NAMALWA (cell line): Measurements from ENCODE around the gene PTPN11.
"Not testable (repeated sequence)": the region's sequence is repeated elsewhere in the genome, so short reads cannot be mapped to it uniquely, and the experiment has no call there.

Experiments used
- DNase-seq: peaks from one replicate; pipeline ENCODE4 v3.0.0-alpha.2; 2015; ENCODE audit warnings: low spot score

PTPN11 gene

DNA sequence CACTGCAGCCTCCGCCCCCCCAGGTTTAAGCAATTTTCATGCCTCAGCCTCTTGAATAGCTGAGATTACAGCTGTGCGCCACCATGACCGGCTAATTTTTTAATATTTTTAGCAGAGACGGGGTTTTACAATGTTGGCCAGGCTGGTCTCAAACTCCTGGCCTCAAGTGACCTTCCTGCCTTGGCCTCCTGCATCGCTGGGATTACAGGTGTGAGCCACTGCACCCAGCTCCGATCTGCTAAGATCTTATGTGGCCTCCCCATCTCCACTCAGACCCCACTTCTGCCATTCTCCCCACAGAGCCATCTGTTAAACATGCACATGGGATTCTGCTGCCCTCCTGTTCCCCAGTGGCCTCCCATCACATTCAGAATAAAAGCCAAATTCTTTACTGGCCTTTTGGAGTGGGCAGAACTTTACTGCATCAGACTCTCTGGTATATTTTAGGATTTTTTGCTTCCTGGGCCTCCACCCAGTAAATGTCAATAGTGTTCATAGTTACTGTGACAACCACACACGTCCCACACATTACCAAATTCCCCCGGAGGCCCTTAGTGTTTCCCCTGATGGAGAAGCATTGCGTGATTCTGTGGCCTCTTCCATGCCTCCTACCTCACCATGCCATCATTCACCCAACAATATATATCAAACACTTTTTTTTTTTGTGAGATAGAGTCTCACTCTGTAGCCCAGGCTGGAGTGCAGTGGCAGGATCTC lies 96.3 kb downstream of the PTPN11 start:
- DNase-seq = no peak

GRCh38 chr12:112515868-112516267 lies 97.1 kb downstream of the PTPN11 start:
- DNase-seq = no peak

DNA sequence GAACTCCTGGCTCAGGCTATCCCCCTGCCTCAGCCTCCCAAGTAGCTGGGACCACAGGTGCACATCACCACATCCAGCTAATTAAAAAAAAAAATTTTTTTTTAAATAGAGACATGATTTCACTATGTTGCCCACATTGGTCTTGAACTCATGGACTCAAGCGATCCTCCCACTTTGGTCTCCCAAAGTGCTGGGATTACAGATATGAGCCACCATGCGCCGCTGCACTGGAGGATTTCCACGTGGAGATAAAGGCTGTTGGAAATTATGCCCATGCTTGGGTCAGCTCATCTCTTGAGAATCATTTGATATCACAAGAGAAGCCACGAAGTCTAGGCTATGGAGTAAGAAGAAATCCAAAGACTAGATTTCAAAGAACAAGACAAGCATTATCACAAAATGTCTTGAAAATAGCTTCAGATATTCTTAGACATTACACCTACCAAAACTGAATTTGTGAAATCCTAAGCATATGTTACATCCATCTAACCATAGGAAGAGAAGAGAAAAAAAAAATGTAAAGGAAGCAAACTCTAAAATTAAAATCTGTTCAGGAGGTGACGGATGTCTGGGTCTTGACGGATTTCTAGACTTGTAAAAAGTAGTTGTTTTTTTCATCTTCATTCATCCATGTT lies 99.1 kb downstream of the PTPN11 start:
- DNase-seq = no peak

- DNase-seq = no peak
Observed at GRCh38 chr12:112518365-112518735, 99.6 kb downstream of the PTPN11 start.

DNA sequence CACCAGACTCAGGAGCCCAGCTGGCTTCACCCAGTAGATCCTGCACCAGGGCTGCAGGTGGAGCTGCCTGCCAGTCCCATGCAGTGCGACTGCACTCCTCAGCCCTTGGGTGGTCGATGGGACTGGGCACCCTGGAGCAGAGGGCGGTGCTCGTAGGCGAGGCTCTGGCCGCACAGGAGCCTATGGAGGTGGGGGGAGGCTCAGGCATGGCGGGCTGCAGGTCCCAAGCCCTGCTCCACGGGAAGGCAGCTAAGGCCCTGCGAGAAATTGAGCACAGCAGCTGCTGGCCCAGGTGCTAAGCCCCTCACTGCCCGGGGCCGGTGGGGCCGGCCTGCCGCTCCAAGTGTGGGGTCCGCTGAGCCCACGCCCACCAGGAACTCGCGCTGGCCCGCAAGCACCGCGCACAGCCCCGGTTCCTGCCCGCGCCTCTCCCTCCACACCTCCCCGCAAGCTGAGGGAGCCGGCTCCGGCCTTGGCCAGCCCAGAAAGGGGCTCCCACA lies 101.1 kb downstream of the PTPN11 start:
- DNase-seq = not testable (repeated sequence)

DNA sequence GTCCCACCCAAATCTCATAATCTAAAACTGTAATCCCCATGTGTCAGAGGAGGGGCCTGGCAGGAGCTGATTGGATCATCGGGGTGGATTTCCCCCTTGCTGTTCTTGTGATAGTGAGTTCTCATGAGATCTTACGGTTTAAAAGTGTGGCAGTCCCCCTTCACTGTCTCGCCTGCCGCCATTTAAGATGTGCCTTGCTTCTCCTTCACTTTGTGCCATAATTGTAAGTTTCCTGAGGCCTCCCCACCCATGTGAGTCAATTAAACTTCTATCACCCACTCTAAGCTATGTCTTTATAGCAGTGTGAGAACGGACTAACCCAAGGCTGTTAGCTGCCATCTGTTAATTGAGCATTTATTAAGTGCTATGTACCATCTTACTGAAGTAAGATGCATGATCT lies 105.1 kb downstream of the PTPN11 start:
- DNase-seq = no peak

GRCh38 chr12:112524269-112524668 lies 105.5 kb downstream of the PTPN11 start:
- no peak for DNase-seq

GRCh38 chr12:112524676-112525425 lies 106.1 kb downstream of the PTPN11 start:
- no peak for DNase-seq

GRCh38 chr12:112525426-112525809 lies 106.7 kb downstream of the PTPN11 start:
- no peak for DNase-seq

GRCh38 chr12:112527082-112527481 lies 108.3 kb downstream of the PTPN11 start:
- DNase-seq = no peak

GRCh38 chr12:112527501-112527900 lies 108.8 kb downstream of the PTPN11 start:
- DNase-seq = no peak

DNA sequence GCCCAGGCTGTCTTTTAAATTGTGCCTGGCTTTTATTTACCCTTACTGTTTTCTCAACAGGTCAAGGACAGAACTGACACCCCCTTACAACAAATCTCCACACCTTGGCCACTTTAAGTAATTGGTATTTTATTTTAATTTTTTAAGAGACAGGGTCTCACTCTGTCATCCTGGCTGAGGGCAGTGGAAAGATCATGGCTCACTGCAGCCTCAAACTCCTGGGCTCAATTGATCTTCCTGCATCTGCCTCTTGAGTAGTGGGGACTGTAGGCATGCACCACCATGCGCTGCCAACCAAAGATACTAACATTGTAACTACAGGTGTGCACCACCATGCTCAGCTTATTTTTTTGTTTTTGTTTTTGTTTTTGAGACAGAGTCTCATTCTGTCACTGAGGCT lies 109.8 kb downstream of the PTPN11 start:
- no peak for DNase-seq

- DNase-seq = no peak
Observed at GRCh38 chr12:112530941-112531340, 112.2 kb downstream of the PTPN11 start.

- no peak for DNase-seq
Observed at GRCh38 chr12:112532106-112532505, 113.4 kb downstream of the PTPN11 start.

DNA sequence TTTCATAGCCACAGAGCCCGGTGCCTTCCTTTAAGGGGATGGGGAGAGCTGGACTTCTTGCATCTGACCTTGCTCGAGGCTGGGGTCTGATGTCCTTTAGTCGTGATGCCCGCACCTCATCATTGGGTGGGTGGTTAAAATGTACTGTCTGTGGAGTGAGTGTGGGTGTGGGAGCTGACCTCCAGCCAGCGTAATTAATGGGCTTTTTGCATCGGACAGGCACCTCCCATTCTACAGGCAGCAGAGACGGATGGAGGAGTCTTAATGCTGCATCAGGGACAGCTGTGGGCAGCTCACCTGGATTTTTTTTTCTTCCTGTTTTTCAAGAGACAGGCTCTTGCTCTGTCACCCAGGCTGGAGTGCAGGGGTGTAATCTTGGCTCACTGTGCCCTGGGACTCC lies 114.8 kb downstream of the PTPN11 start:
- no peak for DNase-seq

GRCh38 chr12:112535017-112535416 lies 116.3 kb downstream of the PTPN11 start:
- DNase-seq = no peak

- no peak for DNase-seq
Observed at GRCh38 chr12:112535637-112536366, 117.1 kb downstream of the PTPN11 start.

DNA sequence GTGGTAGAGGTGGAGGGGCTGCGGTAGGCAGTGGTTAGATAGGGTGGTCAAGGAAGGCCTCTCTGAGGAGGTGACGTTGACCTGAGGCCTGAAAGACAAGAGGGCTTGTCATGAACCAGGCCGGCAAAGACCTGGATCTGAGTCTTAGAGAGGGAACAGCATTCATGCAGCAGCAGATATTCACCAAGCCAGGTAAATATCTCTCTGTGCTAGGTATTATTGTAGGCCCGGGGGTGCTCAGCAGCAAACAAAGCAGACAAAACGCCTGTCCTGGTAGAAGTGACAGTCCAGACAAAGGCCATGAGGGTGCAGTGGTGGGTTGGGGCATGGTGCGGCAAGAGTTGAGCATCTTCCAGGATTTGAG lies 117.6 kb downstream of the PTPN11 start:
- no peak for DNase-seq

- no peak for DNase-seq
Observed at GRCh38 chr12:112537710-112538396, 119.1 kb downstream of the PTPN11 start.

- no peak for DNase-seq
Observed at GRCh38 chr12:112538740-112539139, 120.0 kb downstream of the PTPN11 start.

DNA sequence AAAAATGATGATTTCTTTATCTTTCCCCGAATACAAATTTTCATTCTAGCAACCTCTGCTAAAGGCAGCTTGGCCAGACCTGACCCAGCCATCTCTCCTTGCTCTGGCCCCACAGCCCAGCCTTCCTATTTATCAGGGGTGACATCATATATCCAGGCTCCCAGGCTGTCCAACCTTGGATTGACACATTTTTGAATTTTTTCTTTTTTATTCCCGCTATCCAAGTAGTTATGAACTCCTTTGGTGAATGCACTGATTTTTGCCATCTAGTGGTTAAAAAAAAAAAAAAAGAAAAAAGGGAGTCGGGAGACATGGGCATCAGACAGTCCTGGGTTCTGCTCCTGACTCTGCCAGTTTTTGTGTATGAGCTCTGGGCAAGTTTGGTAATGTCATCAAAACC lies 120.5 kb downstream of the PTPN11 start:
- DNase-seq = no peak

- no peak for DNase-seq
Observed at GRCh38 chr12:112540021-112540420, 121.3 kb downstream of the PTPN11 start.
